GM18870 (cell line): ENCODE results near the gene SLBP.

Source experiments
- ATAC-seq: cut with Tn5 transposase; IDR thresholded peaks from one replicate; pipeline ENCODE4 v1.9.1; 2021; ENCODE audit warnings: moderate library complexity; ENCODE audit not compliant: unreplicated experiment

Gene SLBP

DNA sequence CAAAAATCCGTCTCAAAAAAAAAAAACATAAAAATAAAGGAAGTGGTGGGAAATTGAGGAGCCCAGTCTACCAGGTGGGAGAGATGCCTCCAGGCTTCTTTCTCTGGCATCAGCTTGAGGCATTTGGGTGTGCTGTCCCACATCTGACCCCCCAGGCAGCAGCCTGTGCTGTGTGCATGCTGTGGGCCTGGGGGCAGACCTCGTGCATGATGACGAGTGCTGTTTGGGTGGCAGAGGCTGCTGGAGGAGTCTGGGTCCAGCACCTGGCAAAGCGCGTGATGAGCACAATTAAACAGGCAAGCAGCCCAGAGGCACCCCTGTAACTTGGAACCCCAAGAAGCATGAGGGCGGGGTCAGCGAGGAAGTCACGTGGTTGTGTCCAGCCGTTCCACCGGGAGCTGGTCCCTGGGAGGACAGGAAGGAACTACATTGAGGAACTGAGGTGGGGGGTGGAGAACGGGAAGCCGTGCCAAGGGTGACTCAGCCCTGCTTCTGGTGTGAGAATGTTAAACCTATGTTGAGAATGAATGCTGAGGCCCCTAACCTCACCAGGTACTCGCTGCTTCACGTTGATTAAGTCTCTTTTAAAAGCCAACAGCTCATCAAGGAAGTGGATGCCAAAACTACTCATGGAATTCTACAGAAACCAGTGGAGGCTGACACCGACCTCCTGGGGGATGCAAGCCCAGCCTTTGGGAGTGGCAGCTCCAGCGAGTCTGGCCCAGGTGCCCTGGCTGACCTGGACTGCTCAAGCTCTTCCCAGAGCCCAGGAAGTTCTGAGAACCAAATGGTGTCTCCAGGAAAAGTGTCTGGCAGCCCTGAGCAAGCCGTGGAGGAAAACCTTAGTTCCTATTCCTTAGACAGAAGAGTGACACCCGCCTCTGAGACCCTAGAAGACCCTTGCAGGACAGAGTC, 15.3 kb upstream of the SLBP start:
- no peak for ATAC-seq

DNA sequence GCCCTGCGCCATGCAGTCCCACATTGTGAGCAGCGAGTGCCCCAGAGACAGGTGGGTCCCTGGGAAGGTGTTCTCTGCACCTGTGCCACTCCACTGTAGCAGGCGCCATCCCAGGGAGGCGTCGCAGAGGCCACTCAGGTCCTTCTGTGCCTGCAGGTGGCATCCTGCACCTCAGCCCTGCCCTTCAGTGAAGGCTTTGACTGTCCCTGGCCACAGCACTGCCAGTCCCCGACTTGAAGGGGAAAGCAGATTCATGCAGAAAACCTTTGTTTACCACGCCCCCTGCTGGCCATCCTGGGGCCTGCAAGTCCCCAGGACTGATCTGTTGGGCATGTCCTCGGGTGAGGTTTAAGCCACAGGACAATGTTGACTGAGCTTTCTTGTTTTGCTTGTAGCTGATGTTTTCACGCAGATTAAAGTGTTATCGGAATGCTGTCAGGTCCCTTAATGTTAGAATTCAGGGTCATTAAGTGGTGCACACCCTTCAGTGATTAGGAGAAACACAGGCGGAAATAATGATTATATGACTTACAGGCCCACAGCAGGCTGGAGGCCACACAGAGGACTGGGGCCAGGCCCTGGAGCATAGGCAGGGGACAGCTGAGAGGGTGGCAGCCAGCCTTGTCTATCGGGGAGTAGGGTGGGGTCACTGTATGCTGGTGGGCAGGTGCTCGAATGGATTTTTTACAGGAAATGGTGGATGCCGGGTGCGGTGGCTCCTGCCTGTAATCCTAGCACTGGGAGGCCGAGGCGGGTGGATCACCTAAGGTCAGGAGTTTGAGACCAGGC, 14.2 kb upstream of the SLBP start:
- ATAC-seq, result no peak

DNA sequence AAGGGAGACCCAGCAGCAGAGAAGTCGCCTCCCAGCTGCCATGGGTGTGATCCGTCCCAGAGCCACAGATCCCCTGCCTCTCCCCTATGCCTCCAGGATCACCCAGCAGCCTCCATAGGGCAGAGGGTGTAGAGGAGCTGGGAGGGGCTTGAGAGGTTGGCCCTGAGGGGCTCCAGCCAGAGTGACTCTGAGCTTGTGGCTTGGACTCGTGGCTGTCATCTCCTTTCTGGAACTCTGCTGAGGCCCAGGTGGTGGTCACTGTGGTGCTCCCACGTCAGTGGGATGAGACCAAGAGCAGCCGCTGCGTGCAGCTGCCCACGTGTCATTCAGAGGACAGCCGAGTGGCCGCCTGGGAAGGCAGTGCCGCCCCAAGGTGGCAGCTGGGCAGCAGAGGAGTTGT, 13.4 kb upstream of the SLBP start:
- ATAC-seq, result no peak

DNA sequence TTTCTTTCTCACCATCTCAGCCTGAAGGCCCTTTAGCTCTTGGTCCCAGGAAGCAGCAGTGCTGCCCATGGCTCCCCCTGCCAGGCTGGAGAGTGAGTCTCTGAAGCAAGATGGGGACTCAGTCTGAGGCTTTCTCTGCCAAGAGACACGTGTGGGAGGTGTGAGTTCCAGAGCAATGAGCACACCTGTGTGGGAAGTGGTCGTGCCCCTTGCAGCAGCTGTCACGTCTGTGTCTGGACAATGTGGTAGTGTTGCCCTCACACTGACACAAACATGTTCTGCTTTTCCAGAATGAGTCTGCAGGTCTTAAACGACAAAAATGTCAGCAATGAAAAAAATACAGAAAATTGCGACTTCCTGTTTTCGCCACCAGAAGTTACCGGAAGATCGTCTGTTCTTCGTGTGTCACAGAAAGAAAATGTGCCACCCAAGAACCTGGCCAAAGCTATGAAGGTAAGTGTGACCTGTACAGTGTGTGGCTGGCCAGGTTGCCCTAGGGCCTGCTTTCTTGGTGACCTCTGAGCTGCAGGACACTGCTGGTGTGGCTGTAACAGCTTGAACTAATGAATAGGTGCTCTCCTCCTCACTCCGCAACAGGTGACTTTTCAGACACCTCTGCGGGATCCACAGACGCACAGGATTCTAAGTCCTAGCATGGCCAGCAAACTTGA, 11.1 kb upstream of the SLBP start:
- ATAC-seq, result no peak

DNA sequence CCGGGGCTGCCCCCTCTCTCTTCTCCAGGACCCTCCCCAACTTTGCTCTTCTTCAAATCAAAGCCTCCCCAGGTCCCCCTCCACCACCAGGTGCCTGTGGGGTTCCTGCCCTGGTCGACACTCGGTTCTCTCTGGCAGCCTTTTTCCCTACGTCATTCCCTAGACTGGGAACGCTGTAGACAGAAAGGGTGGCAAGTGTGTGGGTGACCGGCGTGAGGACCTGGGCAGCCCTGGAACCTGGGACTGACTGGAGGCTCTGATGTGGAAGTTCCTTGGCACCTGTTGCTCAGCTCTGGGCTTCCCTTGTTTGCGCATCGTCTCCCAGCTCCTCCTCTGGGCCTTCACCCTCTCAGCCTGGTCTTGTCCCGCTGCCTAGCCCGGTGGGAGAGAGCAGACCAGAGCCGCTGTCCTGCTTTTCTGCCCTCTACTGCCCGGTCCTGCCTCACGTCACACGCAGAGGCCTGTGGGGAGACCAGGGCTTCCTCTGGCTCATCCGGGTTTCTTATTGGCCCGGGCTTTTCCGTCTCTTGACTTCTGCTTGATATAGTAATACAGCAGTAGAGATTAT, 10.5 kb upstream of the SLBP start:
- no peak for ATAC-seq

DNA sequence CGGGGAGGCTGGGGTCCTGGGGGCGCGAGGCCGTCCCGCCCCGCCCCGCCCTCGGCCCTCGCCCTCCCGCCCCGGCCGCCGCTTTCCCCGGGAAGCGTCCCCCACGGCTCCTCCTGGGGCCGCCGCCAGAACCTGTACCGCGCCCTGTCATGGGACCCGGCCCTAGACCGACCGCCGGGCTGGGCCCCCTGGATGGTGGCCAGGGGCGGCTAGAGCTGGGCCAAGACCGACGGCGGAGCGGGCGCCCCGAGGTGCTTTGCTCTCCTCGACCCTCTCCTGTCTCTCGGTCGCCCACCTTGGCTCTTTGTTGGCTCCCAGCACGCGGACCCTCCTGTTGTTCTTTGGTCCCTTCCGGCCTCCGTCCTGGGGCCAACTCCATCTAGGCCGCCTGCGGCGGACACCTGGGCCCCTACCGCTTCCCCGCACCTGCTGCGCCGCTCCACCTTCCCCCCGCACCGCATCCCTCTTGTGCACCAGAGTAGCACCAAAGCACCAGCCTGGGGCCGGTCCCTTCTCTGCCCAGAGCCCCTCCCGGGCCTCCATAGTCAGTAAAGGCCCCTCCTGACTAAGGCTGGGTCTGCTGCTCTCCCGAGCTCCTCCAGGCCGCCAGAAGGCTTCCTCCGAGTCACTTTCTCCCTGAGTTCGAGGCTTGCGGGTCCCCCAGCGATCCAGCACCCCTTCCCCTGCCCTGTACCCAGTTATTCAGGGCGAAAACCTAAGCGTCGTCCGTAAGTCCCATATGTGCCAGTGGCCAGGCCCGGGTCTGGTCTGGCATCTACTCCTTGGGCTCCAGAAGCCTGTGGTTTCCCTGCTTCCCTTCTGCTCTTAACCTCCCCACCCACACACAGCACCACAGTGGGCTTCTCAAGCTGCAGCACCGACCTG, 9.8 kb upstream of the SLBP start:
- ATAC-seq, result no peak

DNA sequence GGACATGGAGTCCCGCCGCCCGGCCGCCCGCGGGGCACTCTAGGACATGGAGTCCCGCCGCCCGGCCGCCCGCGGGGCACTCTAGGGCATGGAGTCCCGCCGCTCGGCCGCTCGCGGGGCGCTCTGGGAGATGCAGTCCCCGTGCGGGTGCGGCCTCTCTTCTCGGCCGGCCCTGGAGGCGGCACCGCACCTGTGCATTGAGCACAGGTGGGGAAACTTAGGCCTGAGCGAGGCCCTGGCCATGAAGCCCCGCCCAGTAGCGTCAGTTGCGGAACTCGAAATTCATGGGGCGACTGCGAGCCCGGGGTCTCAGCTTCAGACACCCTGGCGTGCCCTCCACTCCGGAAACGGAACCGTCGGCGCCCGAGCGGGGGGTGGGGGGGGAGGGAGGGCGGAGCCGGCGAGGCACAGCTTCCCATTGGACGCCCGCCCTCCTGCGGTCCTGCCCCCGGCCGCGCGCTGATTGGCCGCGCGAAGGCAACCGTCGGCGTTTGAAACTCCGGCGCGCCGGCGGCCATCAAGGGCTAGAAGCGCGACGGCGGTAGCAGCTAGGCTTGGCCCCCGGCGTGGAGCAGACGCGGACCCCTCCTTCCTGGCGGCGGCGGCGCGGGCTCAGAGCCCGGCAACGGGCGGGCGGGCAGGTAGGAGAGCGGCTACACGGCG, 9.0 kb upstream of the SLBP start, which contains the start of the genes TACC3 and TMEM129:
TACC3 (plus strand) TSS at position 519 of the 663 bp plus-strand sequence. CDS start 1,901 bp downstream, outside the sequence.
TMEM129 (minus strand) TSS at position 321 of the 663 bp plus-strand sequence. CDS start 486 bp downstream, outside the sequence.
- peak; percentile 70 for ATAC-seq

DNA sequence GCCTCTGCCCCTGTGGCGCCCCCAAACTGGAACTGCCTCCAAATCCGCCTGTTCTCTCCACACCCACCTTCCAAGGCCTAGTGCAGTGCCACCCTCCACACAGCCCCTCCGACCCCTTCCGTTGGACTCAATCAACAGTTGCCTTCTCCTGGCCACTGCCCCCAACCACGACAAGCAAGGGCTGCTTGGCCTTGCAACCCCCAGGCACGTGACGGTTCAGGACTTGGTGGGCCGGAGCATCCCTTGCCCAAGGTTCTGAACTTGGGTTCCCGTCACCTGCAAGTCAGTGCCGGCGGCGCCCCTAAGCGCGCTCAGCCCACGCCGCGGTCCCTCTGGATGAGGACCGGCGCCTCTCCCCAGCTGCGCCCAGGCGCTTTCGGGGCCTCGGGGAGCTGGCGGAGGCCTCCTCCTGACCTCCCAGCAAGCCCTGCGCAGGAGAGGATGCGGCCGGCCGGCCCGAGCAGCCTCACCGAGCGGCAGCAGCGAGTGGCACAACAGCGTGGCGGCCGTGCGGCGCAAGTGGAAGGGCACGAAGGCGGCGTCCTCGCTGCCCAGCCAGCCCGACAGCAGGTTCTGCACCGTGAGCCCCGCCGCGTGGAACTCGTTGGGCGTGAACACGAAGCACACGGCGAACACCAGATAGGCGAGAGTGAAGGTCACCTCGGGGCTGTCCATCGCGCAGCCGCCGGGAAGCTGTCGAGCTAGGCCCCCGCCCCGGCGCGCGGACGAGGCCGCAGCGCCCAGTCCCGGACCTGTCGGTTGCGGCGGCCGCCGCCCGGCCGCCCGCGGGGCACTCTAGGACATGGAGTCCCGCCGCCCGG, 8.3 kb upstream of the SLBP start:
- no peak for ATAC-seq

DNA sequence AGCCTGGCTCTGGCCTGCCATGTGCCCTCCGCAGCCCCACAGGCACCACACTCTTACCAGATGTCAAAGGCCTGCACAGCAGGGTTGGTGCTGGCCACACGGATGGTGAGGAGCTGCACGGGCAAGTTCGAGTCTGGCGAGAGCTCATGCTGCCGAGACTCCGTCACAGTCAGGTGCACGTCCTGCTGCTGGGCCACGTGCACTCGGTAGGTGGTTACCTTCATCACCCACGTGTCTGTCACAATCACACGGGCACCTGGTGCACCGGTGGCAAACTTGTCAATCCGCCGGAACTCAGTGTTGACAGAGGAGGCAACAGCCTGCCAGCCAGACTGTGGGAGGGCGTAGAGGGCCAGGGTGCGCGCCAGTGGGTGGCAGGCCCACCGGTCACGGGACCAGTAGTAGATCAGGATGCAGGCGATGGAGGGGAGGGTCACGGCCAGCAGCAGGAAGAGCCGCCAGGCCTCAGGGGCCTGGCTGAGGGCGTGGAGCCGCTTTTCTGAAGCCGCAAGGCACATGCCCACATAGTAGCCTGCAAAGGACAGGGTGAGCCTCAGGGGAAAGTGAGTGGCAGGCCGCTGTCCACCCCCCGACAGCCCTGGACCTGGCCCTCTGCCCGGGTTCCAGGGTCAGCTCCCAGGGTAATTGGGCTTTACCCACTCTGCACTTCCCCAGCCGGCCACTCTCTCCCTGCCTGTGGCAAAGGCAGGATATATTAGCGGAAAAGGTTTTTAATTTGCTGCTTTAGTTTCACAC, 6.2 kb upstream of the SLBP start:
- ATAC-seq, result no peak

DNA sequence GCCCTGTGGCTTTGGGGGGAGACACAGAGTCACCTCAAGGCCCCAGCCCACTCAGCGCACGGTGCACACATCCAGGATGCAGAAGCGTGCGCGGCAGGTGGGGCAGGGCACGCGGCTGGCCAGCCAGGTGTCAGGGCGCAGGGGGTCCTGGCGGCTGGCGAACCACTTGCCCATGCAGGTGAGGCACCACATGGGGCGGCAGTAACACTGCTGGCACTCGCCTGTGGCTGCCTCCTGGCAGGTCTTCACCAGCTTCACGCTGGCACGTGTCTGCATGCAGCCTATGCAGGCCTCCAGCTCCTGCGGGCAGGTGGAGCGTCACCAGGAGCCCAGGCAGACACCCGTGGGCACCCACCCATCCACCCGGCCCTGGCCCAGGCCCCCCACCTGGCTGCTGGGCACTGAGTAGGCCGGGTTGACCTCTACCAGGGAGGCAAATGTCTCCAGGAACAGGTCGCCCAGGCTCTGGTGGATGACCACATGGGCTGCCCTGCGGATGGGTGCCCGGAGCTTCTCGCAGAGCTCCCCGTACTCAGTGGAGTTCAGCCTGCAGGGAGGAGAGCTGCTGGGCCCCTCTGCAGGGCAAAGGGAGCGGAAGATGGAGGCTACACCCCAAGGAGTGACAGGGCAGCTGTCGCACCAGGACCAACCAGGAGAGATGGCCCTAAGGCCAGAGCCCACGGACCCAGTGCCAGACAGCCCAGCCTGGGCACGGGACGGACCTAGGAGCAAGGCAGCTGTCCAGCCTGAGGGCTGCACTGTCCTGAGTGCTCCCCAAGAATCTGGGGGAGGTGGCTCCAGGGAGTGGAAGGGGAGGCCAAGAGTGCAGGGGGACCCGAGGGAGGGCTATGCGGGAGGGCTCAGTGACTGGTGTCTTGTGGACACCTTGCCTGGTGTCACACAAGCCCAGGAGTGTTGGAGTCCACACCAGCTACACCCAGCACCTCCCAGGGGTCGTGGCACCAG, 5.3 kb upstream of the SLBP start:
- ATAC-seq, result no peak

DNA sequence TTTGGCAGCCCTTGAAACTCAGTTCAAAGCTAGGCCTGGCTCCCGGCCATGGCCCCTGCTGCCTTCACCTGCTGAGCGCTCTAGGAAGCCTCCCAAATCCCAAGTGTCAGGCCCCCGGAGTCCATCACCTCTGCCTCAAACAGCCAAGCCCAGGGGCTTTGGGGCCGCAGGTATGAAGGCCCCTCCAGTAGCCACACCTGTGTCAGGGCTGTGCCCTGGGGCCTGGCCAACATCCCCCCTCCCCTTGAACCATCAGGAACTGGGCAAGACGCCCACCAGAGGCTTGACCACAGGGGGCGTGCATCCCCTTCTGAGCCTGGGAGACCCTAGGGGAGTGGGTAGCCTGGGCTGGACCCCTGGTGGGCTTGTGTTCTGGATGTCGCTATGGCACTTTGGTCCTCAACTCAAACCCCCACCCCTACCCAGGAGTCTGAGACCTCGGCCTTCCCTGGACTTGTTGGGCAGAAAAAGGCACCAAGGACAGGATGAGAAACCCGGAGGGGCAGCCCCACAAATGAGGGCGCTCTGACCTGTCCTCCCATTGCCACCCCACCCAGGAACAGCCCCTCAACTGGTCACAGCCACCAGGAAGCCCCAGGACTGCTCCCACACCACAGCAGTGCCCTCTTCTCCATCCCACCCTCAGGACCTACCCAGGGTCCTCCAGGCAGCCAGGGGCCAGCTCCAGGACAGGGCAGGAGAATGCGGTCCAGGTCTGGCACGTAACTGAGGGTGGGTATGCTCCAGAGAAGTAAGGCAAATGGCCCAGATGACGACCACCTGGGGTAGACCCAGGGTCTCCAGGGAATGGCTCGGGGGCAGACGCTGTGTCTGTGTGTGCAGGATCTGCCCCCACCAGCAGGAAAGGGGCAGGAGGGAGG, 4.2 kb upstream of the SLBP start:
- no peak for ATAC-seq

DNA sequence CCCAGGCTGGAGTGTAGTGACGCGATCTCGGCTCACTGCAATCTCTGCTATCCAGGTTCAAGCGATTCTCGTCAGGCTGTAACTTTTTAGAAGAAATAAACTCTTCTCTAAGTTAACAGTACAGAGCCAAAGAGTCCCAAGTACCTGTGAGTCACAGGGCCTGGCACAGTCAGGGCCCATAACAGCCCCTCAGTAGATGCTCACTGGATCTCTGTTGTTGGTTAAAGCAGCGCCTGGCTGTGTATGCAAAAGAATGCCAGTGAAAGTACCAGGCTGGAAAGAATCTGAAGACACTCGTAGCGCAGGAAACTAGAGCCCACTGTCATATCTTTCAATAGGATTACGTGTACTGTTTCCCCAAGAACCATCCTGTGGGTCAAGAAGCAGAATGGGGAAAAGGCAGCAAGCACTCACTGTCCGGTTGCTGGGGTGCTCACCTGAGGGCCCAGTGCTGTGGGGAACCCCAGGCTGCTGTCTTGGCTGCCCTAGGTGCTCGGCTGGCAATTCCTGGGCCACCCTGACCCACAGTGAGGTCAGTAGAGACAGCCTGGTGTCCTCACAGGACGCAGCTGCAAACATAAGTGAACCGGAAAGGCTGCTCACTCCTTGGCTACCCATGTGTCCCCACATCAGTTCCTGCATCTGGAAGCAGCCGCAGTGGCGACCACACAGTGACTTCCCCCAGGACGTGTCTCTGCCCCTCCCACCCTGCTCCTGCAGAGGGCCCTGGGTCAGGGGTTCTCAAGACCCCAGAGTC, 3.1 kb upstream of the SLBP start:
- ATAC-seq, result no peak

DNA sequence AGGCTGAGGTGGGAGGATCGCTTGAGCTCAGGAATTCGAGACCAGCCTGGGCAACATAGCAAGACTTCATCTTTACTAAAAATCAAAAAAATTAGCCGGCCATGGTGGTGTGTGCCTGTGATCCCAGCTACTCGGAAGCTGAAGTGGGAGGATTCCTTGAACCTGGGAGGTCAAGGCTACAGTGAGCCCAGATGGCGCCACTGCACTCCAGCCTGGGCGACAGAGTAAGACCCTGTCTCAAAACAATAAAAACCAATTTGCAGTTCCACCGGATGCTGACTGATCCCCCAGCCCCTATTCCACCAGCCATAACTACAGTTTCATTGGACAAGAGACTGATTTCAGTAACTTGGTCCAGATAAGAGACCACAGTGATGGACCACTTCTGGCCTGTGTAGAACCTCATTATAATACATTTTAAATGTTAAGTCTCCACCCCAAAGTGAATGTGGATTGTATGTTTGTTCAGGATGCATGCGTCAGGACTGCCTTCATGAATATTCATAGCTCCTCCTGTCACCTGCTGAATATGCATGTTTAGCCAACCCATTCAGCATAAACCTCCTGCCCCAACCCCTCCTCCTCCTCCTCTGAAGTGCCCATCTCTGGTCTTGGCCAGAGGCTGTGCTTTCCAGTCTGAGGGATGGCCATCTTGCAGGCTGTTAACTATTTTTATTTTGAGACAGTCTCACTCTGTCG, 2.3 kb upstream of the SLBP start:
- no peak for ATAC-seq
